HuH-7.5 (cell line): ENCODE results near the gene ZBTB11.
"Not testable (repeated sequence)": the region's sequence is repeated elsewhere in the genome, so short reads cannot be mapped to it uniquely, and the experiment has no call there.

Source experiments
- DNase-seq: peaks from one replicate; pipeline ENCODE4 v3.0.0; 2011; ENCODE audit warnings: low spot score

The ZBTB11 gene

GRCh38 chr3:101643861-101644613, 32.9 kb downstream of the ZBTB11 start:
- DNase-seq: no peak

- DNase-seq: no peak
These were observed 33.7 kb downstream of the ZBTB11 start for GRCh38 chr3:101643009-101643844.

GRCh38 chr3:101642441-101642840, 34.5 kb downstream of the ZBTB11 start:
- DNase-seq: no peak

- not testable (repeated sequence) for DNase-seq
These were observed 35.4 kb downstream of the ZBTB11 start for GRCh38 chr3:101641397-101642115.

GRCh38 chr3:101640256-101640655, 36.7 kb downstream of the ZBTB11 start:
- no peak for DNase-seq

- DNase-seq: no peak
These were observed 37.5 kb downstream of the ZBTB11 start for GRCh38 chr3:101639280-101639963.

GRCh38 chr3:101638261-101638745, 38.6 kb downstream of the ZBTB11 start:
- DNase-seq: no peak

GRCh38 chr3:101637451-101637850, 39.5 kb downstream of the ZBTB11 start:
- no peak for DNase-seq

GRCh38 chr3:101635954-101636798, 40.8 kb downstream of the ZBTB11 start:
- peak; percentile 63 for DNase-seq

GRCh38 chr3:101635345-101635744, 41.6 kb downstream of the ZBTB11 start:
- DNase-seq: no peak

- DNase-seq: no peak
These were observed 42.2 kb downstream of the ZBTB11 start for GRCh38 chr3:101634591-101635196.

- no peak for DNase-seq
These were observed 43.7 kb downstream of the ZBTB11 start for GRCh38 chr3:101633186-101633585.

- no peak for DNase-seq
These were observed 44.3 kb downstream of the ZBTB11 start for GRCh38 chr3:101632586-101632985.

GRCh38 chr3:101631959-101632358, 45.0 kb downstream of the ZBTB11 start:
- not testable (repeated sequence) for DNase-seq

- no peak for DNase-seq
These were observed 45.7 kb downstream of the ZBTB11 start for GRCh38 chr3:101631098-101631796.

GRCh38 chr3:101629219-101629618, 47.7 kb downstream of the ZBTB11 start:
- DNase-seq: no peak

- no peak for DNase-seq
These were observed 51.1 kb downstream of the ZBTB11 start for GRCh38 chr3:101625879-101626278.

- DNase-seq: no peak
These were observed 52.1 kb downstream of the ZBTB11 start for GRCh38 chr3:101624857-101625256.

GRCh38 chr3:101623656-101624055, 53.3 kb downstream of the ZBTB11 start:
- no peak for DNase-seq

- DNase-seq: no peak
These were observed 57.2 kb downstream of the ZBTB11 start for GRCh38 chr3:101619734-101620133.
